KMS-11 (cell line): ENCODE measurements around the gene RUNX1.

Source experiments
- H2AFZ ChIP-seq: fragments of 200-600 bp; sonication (generic); 2 replicates; pipeline ENCODE4 v1.6.1; 2016; ENCODE audit warnings: antibody characterized with exemption, mixed run types, low read depth
- H3K27ac ChIP-seq: fragments of 200-600 bp; sonication (generic); 2 replicates; pipeline ENCODE4 v1.6.1; 2016; ENCODE audit warnings: mild to moderate bottlenecking, mixed run types
- H3K27me3 ChIP-seq: fragments of 200-600 bp; sonication (generic); 2 replicates; pipeline ENCODE4 v1.6.1; 2017; ENCODE audit warnings: mild to moderate bottlenecking, low read depth, mixed run types, moderate library complexity; ENCODE audit not compliant: insufficient read depth
- H3K36me3 ChIP-seq: fragments of 200-600 bp; sonication (generic); 2 replicates; pipeline ENCODE4 v1.6.1; 2017; ENCODE audit warnings: mild to moderate bottlenecking, mixed run types; ENCODE audit not compliant: insufficient read depth
- H3K4me1 ChIP-seq: fragments of 200-600 bp; sonication (generic); 2 replicates; pipeline ENCODE4 v1.6.1; 2016; ENCODE audit warnings: mild to moderate bottlenecking, low read depth, mixed run types; ENCODE audit not compliant: poor library complexity, severe bottlenecking
- H3K4me2 ChIP-seq: fragments of 200-600 bp; sonication (generic); 2 replicates; pipeline ENCODE4 v1.7.0; 2016; ENCODE audit warnings: mild to moderate bottlenecking, mixed run types
- H3K4me3 ChIP-seq: fragments of 200-600 bp; sonication (generic); IDR thresholded peaks from 2 replicates; pipeline ENCODE4 v1.6.1; 2017; ENCODE audit warnings: low read depth, low read length, mixed read lengths; ENCODE audit not compliant: insufficient read depth
- H3K79me2 ChIP-seq: fragments of 200-600 bp; sonication (generic); 2 replicates; pipeline ENCODE4 v1.6.1; 2016; ENCODE audit warnings: low read depth, mixed run types; ENCODE audit not compliant: insufficient read depth
- H3K9ac ChIP-seq: fragments of 200-600 bp; sonication (generic); 2 replicates; pipeline ENCODE4 v1.6.1; 2016; ENCODE audit warnings: mild to moderate bottlenecking, mixed run types
- H4K20me1 ChIP-seq: fragments of 200-600 bp; sonication (generic); 2 replicates; pipeline ENCODE4 v1.6.1; 2016; ENCODE audit warnings: mild to moderate bottlenecking, mixed run types; ENCODE audit not compliant: insufficient read depth
- CTCF ChIP-seq: fragments of 200-600 bp; sonication (generic); conservative IDR thresholded peaks from 2 replicates; pipeline ENCODE4 v1.6.1; 2017; ENCODE audit warnings: low read depth, mild to moderate bottlenecking, antibody characterized with exemption, low read length, moderate library complexity, mixed read lengths

RUNX1 gene

GRCh38 chr21:34999397-34999941, 49.6 kb downstream of the RUNX1 start:
- H3K79me2 ChIP-seq = no peaks in the 10 kb centered on the region
- no peak overlapping the region for H3K9ac ChIP-seq
- no peaks in the 10 kb centered on the region for H3K4me1 ChIP-seq

GRCh38 chr21:34998176-34998575, 50.9 kb downstream of the RUNX1 start:
- H3K79me2 ChIP-seq = no peaks in the 10 kb centered on the region
- H3K36me3 ChIP-seq = no peaks in the 10 kb centered on the region
- H3K4me2 ChIP-seq = no peak overlapping the region
- H2AFZ ChIP-seq = no peak overlapping the region
- H3K4me1 ChIP-seq = no peaks in the 10 kb centered on the region
- no peak overlapping the region for H3K4me3 ChIP-seq
- no peaks in the 10 kb centered on the region for H4K20me1 ChIP-seq
- H3K27me3 ChIP-seq = no peaks in the 10 kb centered on the region
- TF ChIP-seq CTCF = no peak
- no peak overlapping the region for H3K27ac ChIP-seq
- H3K9ac ChIP-seq = no peak overlapping the region

More at GRCh38 chr21:34999397-34999941, 49.6 kb downstream of the RUNX1 start:
- Histone ChIP-seq H3K4me3 (no peak overlapping the region), H3K36me3 (no peaks in the 10 kb centered on the region), H3K4me2 (no peak overlapping the region), H4K20me1 (no peaks in the 10 kb centered on the region), H3K27ac (no peak overlapping the region), H3K27me3 (no peaks in the 10 kb centered on the region), H2AFZ (no peak overlapping the region)
- TF ChIP-seq CTCF = no peak

GRCh38 chr21:34997294-34997693, 51.8 kb downstream of the RUNX1 start:
- Histone ChIP-seq H3K9ac (no peak overlapping the region), H3K4me3 (no peak overlapping the region), H3K36me3 (no peaks in the 10 kb centered on the region), H3K79me2 (no peaks in the 10 kb centered on the region), H3K27ac (no peak overlapping the region), H3K4me2 (no peak overlapping the region), H3K4me1 (no peaks in the 10 kb centered on the region), H3K27me3 (no peaks in the 10 kb centered on the region), H2AFZ (no peak overlapping the region), H4K20me1 (no peaks in the 10 kb centered on the region)
- TF ChIP-seq CTCF = no peak

- Histone ChIP-seq H3K4me2 (no peak overlapping the region), H3K36me3 (no peaks in the 10 kb centered on the region), H3K4me3 (no peak overlapping the region), H3K79me2 (no peaks in the 10 kb centered on the region), H3K27ac (no peak overlapping the region), H3K27me3 (no peaks in the 10 kb centered on the region), H2AFZ (no peak overlapping the region), H4K20me1 (no peaks in the 10 kb centered on the region), H3K9ac (no peak overlapping the region), H3K4me1 (no peaks in the 10 kb centered on the region)
- TF ChIP-seq CTCF = no peak
Observed at GRCh38 chr21:34996304-34997101, 52.6 kb downstream of the RUNX1 start.
